ENCODE results near the gene SEC22C.

SEC22C gene

GRCh38 chr3:42533161-42533897 is 48.4 kb downstream of the SEC22C start:
- Mint-ChIP-seq H3K27ac (peak overlapping the region; percentile 61), H3K4me1 (ENCODE audit: low read depth) (peaks cover 56% of the 10 kb centered on the region), H3K27me3 (no peaks in the 10 kb centered on the region), H3K36me3 (ENCODE audit: low read depth) (peaks cover 11% of the 10 kb centered on the region), H3K4me3 (no peak overlapping the region), H3K9me3 (no peaks in the 10 kb centered on the region)
- no peak for DNase-seq

- Mint-ChIP-seq H3K27ac (no peak overlapping the region), H3K4me3 (no peak overlapping the region)
Measured at GRCh38 chr3:42532229-42532628, 49.5 kb downstream of the SEC22C start.

GRCh38 chr3:42531470-42531869 is 50.3 kb downstream of the SEC22C start:
- Mint-ChIP-seq H3K9me3 (no peaks in the 10 kb centered on the region), H3K27me3 (no peaks in the 10 kb centered on the region), H3K4me3 (no peak overlapping the region), H3K4me1 (ENCODE audit: low read depth) (peaks cover 72% of the 10 kb centered on the region), H3K36me3 (ENCODE audit: low read depth) (peaks cover 11% of the 10 kb centered on the region), H3K27ac (no peak overlapping the region)
- DNase-seq = no peak

More at GRCh38 chr3:42532229-42532628, 49.5 kb downstream of the SEC22C start:
- H3K4me1 Mint-ChIP-seq (ENCODE audit: low read depth) = peaks cover 66% of the 10 kb centered on the region
- no peaks in the 10 kb centered on the region for H3K9me3 Mint-ChIP-seq
- DNase-seq = no peak
- no peaks in the 10 kb centered on the region for H3K27me3 Mint-ChIP-seq
- H3K36me3 Mint-ChIP-seq (ENCODE audit: low read depth) = peaks cover 11% of the 10 kb centered on the region

DNA sequence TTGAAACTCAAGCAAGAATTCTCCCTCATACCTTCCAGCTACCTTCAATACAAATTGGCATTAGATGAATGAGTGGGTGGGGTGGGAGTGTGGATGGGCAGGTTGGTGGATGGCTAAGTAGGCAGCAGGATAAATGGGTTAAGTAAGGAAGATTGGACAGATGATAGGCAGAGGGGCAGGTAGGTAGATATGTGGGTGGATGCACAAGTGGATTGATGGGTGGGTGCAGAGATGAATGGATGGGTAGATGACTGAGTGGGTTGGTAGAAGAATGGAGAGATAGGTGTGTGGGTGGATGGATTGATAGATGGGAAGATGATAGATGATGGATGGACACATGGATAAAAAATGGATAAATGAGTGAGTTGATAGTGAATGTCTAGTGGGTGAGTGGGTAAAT is 51.7 kb downstream of the SEC22C start:
- peaks cover 11% of the 10 kb centered on the region for H3K36me3 Mint-ChIP-seq (ENCODE audit: low read depth)
- H3K4me1 Mint-ChIP-seq (ENCODE audit: low read depth) = peaks cover 80% of the 10 kb centered on the region
- H3K27ac Mint-ChIP-seq = no peak overlapping the region
- no peaks in the 10 kb centered on the region for H3K9me3 Mint-ChIP-seq
- H3K4me3 Mint-ChIP-seq = no peak overlapping the region
- no peak for DNase-seq
- H3K27me3 Mint-ChIP-seq = no peaks in the 10 kb centered on the region

DNA sequence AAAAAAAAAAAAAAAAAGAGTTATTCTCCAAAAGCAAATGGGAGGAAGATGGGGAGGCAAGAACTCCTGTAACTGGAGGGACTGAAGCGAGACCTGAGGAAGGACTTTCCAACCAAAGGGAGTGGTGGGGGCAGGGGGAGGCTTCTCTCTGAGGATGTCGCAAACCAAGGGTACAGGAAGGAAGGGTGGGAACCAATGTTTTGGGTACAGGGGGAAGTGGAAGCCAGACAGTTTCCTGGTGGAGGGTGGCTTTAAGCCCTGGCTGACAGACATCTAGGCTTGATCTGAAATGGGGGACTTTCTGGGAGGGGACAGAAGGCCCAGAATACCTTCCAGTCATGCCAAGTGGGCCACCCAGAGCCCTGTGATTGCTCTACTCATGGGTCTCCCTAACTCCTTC is 52.3 kb downstream of the SEC22C start:
- peak overlapping the region; percentile 14 for H3K27ac Mint-ChIP-seq
- no peak overlapping the region for H3K4me3 Mint-ChIP-seq
- peaks cover 11% of the 10 kb centered on the region for H3K36me3 Mint-ChIP-seq (ENCODE audit: low read depth)
- H3K4me1 Mint-ChIP-seq (ENCODE audit: low read depth) = peaks cover 86% of the 10 kb centered on the region
- no peak for DNase-seq
- no peaks in the 10 kb centered on the region for H3K9me3 Mint-ChIP-seq
- no peaks in the 10 kb centered on the region for H3K27me3 Mint-ChIP-seq

DNA sequence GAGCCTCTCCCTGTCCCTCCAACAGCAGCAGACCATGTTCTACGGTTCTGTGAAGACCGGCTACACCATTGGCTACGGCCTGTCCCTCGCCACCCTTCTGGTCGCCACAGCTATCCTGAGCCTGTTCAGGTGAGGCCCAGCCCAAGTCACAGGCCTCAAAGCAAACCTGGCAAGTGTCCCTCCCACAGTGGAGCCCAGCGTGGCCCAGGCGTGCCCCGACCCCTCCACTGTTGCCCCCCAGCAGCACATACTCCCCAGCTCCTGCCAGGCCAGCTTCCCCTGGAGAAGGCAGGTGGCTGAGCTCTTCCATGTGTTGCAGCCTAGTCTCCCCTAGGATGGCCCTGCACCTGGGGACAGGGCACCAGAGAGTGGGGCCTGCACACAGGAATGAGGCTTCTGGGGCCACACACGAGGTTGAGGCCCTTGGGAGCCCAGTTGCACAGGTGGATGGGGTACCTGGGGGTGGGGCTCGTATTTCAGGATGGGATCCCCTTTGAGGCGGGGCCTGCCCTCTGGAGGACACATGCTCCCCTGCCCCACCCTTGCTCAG is 54.3 kb downstream of the SEC22C start:
- Mint-ChIP-seq H3K27me3 (no peaks in the 10 kb centered on the region), H3K4me3 (no peak overlapping the region), H3K4me1 (ENCODE audit: low read depth) (peaks cover 71% of the 10 kb centered on the region), H3K36me3 (ENCODE audit: low read depth) (peaks cover 15% of the 10 kb centered on the region), H3K27ac (peak overlapping the region; percentile 87), H3K9me3 (no peaks in the 10 kb centered on the region)
- no peak for DNase-seq

DNA sequence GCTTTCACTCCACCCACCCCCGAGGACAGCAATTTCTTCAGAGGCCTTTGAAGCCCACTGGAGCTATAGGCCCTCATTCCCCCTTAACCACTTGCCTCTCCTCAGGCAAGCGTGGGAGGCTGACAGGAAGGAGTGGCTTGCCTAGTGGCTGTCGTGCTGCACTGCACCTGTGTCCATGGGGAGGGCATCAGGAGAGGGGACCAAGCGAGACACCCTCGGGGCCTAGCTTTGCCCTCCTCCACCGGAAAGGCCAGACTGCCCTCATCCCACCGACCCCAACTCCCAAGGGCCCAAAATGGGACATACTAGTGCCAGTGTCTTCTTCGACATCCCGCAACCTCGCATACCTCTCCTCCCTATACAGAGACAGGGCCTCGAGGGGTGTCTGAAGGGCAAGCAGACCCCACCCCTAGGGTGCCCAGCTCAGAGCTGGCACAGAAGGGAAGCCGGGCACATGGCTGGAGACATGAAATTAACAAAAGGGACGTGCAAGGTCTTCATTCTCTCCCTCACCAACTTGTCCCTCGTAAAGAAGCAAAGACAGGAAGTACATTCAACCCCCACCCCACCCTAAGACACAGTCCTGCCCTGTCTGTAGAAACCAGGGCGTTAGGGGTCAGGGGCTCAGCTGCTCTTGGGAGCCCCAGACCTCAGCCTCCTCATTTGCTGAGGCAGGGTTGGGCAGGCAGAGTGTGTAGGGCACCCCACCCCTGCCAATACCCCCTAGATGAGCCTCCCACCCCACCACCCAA is 55.0 kb downstream of the SEC22C start:
- DNase-seq = peak; percentile 66
- Mint-ChIP-seq H3K27me3 (no peaks in the 10 kb centered on the region), H3K9me3 (no peaks in the 10 kb centered on the region), H3K4me1 (ENCODE audit: low read depth) (peaks cover 65% of the 10 kb centered on the region), H3K27ac (peak overlapping the region; percentile 87), H3K36me3 (ENCODE audit: low read depth) (peaks cover 10% of the 10 kb centered on the region), H3K4me3 (no peak overlapping the region)

- no peaks in the 10 kb centered on the region for H3K27me3 Mint-ChIP-seq
- peak overlapping the region; percentile 87 for H3K27ac Mint-ChIP-seq
- H3K4me1 Mint-ChIP-seq (ENCODE audit: low read depth) = peaks cover 60% of the 10 kb centered on the region
- no peaks in the 10 kb centered on the region for H3K9me3 Mint-ChIP-seq
- H3K36me3 Mint-ChIP-seq (ENCODE audit: low read depth) = peaks cover 5% of the 10 kb centered on the region
- DNase-seq = no peak
- no peak overlapping the region for H3K4me3 Mint-ChIP-seq
Measured at GRCh38 chr3:42525736-42526345, 55.9 kb downstream of the SEC22C start.

DNA sequence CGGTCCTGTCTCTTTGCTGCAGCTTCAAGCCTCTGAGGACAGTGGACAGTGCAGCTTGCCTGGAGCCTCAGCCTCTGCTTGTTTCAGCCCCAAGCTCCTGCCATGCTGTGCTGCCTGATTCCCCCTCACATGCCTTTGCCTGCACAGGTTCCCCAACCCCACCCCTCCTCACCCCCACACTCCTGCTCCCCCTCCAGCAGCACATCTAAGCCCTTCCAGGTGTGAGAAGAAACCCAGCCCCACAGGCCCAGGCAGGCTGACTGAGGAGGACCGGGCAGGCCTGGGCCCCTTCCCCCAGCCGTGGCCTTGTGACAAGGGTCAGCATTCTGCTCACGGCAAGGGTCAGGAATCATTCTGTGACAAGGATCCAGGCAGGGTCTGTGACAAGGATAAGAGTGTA is 56.6 kb downstream of the SEC22C start:
- no peak overlapping the region for H3K4me3 Mint-ChIP-seq
- peaks cover 60% of the 10 kb centered on the region for H3K4me1 Mint-ChIP-seq (ENCODE audit: low read depth)
- H3K9me3 Mint-ChIP-seq = no peaks in the 10 kb centered on the region
- no peaks in the 10 kb centered on the region for H3K27me3 Mint-ChIP-seq
- no peak for DNase-seq
- H3K36me3 Mint-ChIP-seq (ENCODE audit: low read depth) = peaks cover 5% of the 10 kb centered on the region
- no peak overlapping the region for H3K27ac Mint-ChIP-seq

- no peak overlapping the region for H3K27ac Mint-ChIP-seq
- no peak overlapping the region for H3K4me3 Mint-ChIP-seq
- no peaks in the 10 kb centered on the region for H3K27me3 Mint-ChIP-seq
- peaks cover 5% of the 10 kb centered on the region for H3K36me3 Mint-ChIP-seq (ENCODE audit: low read depth)
- peaks cover 60% of the 10 kb centered on the region for H3K4me1 Mint-ChIP-seq (ENCODE audit: low read depth)
- no peaks in the 10 kb centered on the region for H3K9me3 Mint-ChIP-seq
- no peak for DNase-seq
Measured at GRCh38 chr3:42524751-42525150, 57.0 kb downstream of the SEC22C start.

GRCh38 chr3:42520906-42521305 is 60.9 kb downstream of the SEC22C start:
- H3K27me3 Mint-ChIP-seq = no peaks in the 10 kb centered on the region
- H3K4me3 Mint-ChIP-seq = no peak overlapping the region
- no peaks in the 10 kb centered on the region for H3K9me3 Mint-ChIP-seq
- H3K36me3 Mint-ChIP-seq (ENCODE audit: low read depth) = peaks cover 5% of the 10 kb centered on the region
- DNase-seq = no peak
- peaks cover 33% of the 10 kb centered on the region for H3K4me1 Mint-ChIP-seq (ENCODE audit: low read depth)
- H3K27ac Mint-ChIP-seq = peak overlapping the region; percentile 37

- Mint-ChIP-seq H3K4me3 (no peak overlapping the region), H3K36me3 (ENCODE audit: low read depth) (peaks cover 5% of the 10 kb centered on the region), H3K27ac (peak overlapping the region; percentile 78), H3K9me3 (no peaks in the 10 kb centered on the region), H3K27me3 (no peaks in the 10 kb centered on the region), H3K4me1 (ENCODE audit: low read depth) (peaks cover 29% of the 10 kb centered on the region)
- DNase-seq = no peak
Measured at GRCh38 chr3:42520336-42520735, 61.4 kb downstream of the SEC22C start.

DNA sequence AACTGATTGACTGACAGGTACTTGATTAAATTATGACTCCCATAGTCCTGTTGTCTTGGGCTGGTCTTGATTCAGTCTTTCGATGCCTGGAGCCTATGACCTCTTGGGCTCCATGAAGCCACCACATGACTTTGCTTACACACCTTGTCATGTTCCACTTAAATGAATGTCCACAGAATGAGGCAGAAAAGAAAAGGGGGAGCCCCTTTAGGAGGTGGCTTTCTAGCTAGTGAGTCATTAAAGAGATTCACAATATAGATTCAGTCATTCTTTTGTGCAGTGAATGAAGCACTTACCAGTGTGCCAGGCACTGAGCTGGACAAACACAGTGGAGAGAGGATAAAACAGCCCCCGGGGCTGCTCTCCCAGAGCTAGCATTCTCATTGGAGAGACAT is 62.2 kb downstream of the SEC22C start:
- H3K4me3 Mint-ChIP-seq = no peak overlapping the region
- H3K27ac Mint-ChIP-seq = peak overlapping the region; percentile 78
- no peaks in the 10 kb centered on the region for H3K27me3 Mint-ChIP-seq
- H3K9me3 Mint-ChIP-seq = no peaks in the 10 kb centered on the region
- H3K4me1 Mint-ChIP-seq (ENCODE audit: low read depth) = peaks cover 22% of the 10 kb centered on the region
- DNase-seq = no peak
- peaks cover 7% of the 10 kb centered on the region for H3K36me3 Mint-ChIP-seq (ENCODE audit: low read depth)

- H3K27me3 Mint-ChIP-seq = no peaks in the 10 kb centered on the region
- H3K9me3 Mint-ChIP-seq = no peaks in the 10 kb centered on the region
- H3K4me1 Mint-ChIP-seq (ENCODE audit: low read depth) = peaks cover 21% of the 10 kb centered on the region
- DNase-seq = no peak
- H3K27ac Mint-ChIP-seq = peak overlapping the region; percentile 78
- H3K4me3 Mint-ChIP-seq = no peak overlapping the region
- peaks cover 7% of the 10 kb centered on the region for H3K36me3 Mint-ChIP-seq (ENCODE audit: low read depth)
Measured at GRCh38 chr3:42518800-42519567, 62.8 kb downstream of the SEC22C start.
